ENCODE results near the gene SLC36A3.
"Not testable (repeated sequence)": the region's sequence is repeated elsewhere in the genome, so short reads cannot be mapped to it uniquely, and the experiment has no call there.

The SLC36A3 gene

GRCh38 chr5:151244206-151244605, 59.4 kb downstream of the SLC36A3 start:
- no peak for TF ChIP-seq ZFX (IDR thresholded peaks at IDR 0.05)
- no peak for TF ChIP-seq CTCF (conservative IDR thresholded peaks at IDR 0.05)
- H3K27ac ChIP-seq = no peak overlapping the region

DNA sequence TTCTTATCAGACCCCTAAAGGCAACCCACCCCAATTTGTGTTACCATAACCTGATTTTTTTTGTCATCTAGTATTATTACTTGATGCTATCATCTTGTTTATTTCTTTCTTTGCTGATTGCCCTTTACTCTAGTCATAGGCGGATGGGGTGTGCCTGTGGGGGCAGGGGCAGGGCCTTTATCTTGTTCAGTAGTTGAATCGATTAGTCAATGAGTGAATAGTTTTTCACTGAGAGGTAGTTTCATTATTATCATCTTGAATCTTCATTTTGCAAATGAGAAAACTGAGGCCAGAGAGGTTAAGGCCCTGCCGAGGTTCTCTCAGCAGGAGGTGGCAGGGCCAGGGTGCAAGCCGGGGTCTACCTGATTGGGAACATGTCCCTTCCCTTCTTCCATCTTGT, 60.0 kb downstream of the SLC36A3 start:
- TF ChIP-seq ZFX (IDR thresholded peaks at IDR 0.05) (no peak), CTCF (conservative IDR thresholded peaks at IDR 0.05) (no peak)

GRCh38 chr5:151243127-151243526, 60.4 kb downstream of the SLC36A3 start:
- TF ChIP-seq CTCF (conservative IDR thresholded peaks at IDR 0.05) (no peak), ZFX (IDR thresholded peaks at IDR 0.05) (no peak)
- no peak overlapping the region for H3K27ac ChIP-seq

More for the DNA sequence above, 60.0 kb downstream of the SLC36A3 start:
- H3K27ac ChIP-seq = no peak overlapping the region

DNA sequence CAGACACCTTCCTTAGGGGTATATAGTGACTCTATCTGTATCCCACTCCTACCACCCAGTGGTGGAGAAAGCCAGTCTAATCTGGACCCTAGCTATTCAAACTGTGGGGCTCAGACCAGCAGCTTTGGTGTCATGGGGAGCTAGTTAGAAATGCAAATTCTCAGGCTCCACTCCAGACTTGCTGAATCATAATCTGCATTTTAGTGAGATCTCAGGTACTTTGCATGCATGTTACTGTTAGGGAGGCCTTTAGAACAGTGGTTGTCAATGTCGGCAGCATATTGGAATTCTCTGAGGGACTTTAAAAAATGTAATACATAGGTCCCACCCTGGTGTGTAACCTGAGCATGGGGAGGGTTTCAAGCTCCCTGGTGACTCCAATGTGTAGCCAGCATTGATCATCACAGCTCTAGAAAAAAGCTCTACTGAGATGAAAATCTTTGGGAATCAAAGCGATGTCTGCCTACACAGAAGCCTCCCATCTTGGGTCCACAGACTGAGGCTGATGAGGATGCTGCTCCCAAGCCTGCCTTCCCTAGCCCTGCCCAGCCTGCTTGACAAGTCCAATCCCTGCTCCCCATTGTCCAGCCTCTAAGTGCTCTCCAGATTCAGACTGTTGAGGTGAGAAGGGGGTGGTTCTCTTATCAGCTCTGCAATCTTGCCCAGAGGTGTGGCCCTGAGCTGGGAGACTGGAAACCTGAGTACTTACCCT, 62.5 kb downstream of the SLC36A3 start:
- no peak overlapping the region for H3K27ac ChIP-seq
- TF ChIP-seq ZFX (IDR thresholded peaks at IDR 0.05) = no peak
- TF ChIP-seq CTCF (conservative IDR thresholded peaks at IDR 0.05) = no peak

DNA sequence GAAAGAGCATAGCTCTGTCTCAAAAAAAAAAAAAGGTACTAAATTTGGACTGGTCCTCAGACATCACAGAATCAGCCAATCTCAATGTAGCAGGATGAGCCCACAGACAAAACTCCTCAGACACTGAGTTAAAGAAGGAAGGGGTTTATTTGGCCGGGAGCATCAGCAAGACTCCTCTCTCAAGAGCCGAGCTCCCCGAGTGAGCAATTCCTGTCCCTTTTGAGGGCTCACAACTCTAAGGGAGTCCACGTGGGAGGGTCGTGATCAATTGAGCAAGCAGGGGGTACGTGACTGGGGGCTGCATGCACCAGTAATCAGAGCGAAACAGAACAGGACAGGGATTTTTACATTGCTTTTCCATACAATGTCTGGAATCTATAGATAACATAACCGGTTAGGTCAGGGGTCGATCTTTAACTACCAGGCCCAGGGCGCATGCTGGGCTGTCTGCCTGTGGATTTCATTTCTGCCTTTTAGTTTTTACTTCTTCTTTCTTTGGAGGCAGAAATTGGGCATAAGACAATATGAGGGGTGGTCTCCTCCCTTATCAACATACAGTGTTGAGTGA, 63.2 kb downstream of the SLC36A3 start:
- not testable (repeated sequence) for H3K27ac ChIP-seq

GRCh38 chr5:151239237-151239861, 64.2 kb downstream of the SLC36A3 start:
- no peak overlapping the region for H3K27ac ChIP-seq
- TF ChIP-seq CTCF (conservative IDR thresholded peaks at IDR 0.05) (peak; percentile 96), ZFX (IDR thresholded peaks at IDR 0.05) (no peak)

- TF ChIP-seq ZFX (IDR thresholded peaks at IDR 0.05) = no peak
- TF ChIP-seq CTCF (conservative IDR thresholded peaks at IDR 0.05) = no peak
- no peak overlapping the region for H3K27ac ChIP-seq
Observed at GRCh38 chr5:151238303-151238741, 65.2 kb downstream of the SLC36A3 start.
